Mucosa of rectum (tissue), 2 donors: ENCODE data around the gene EFCAB10.
"Not testable (repeated sequence)": the region's sequence is repeated elsewhere in the genome, so short reads cannot be mapped to it uniquely, and the experiment has no call there.

Source experiments
- H3K27ac ChIP-seq, 2 donors: one replicate each; pipeline ENCODE4 v1.7.0; 2013; ENCODE audit warnings: inconsistent platforms in 2 of 2, low read depth in 2 of 2, low read length in 2 of 2
- H3K27me3 ChIP-seq, 2 donors: one replicate each; pipeline ENCODE4 v1.7.0; 2013; ENCODE audit warnings: low read length in 2 of 2; ENCODE audit not compliant: control insufficient read depth in 2 of 2, insufficient read depth in 2 of 2
- H3K36me3 ChIP-seq, 2 donors: one replicate each; pipeline ENCODE4 v1.7.0; 2013; ENCODE audit warnings: low read length in 2 of 2; ENCODE audit not compliant: control insufficient read depth in 2 of 2, insufficient read depth in 2 of 2
- H3K4me1 ChIP-seq, 2 donors: one replicate each; pipeline ENCODE4 v1.7.0; 2013; ENCODE audit warnings: low read length in 2 of 2, mild to moderate bottlenecking in 1 of 2; ENCODE audit not compliant: control insufficient read depth in 2 of 2, insufficient read depth in 2 of 2
- H3K4me3 ChIP-seq, 2 donors: one replicate each; pipeline ENCODE4 v1.7.0; 2013; ENCODE audit warnings: low read length in 2 of 2
- H3K9ac ChIP-seq, 2 donors: one replicate each; pipeline ENCODE4 v1.7.0; 2013; ENCODE audit warnings: low read length in 2 of 2, low read depth in 1 of 2, mild to moderate bottlenecking in 1 of 2
- H3K9me3 ChIP-seq, 2 donors: one replicate each; pipeline ENCODE4 v1.7.0; 2013; ENCODE audit warnings: low read length in 2 of 2; ENCODE audit not compliant: control insufficient read depth in 2 of 2
- donor health status: healthy.
- donor health status: Normal muscosa, but diverticular disease.

The EFCAB10 gene

DNA sequence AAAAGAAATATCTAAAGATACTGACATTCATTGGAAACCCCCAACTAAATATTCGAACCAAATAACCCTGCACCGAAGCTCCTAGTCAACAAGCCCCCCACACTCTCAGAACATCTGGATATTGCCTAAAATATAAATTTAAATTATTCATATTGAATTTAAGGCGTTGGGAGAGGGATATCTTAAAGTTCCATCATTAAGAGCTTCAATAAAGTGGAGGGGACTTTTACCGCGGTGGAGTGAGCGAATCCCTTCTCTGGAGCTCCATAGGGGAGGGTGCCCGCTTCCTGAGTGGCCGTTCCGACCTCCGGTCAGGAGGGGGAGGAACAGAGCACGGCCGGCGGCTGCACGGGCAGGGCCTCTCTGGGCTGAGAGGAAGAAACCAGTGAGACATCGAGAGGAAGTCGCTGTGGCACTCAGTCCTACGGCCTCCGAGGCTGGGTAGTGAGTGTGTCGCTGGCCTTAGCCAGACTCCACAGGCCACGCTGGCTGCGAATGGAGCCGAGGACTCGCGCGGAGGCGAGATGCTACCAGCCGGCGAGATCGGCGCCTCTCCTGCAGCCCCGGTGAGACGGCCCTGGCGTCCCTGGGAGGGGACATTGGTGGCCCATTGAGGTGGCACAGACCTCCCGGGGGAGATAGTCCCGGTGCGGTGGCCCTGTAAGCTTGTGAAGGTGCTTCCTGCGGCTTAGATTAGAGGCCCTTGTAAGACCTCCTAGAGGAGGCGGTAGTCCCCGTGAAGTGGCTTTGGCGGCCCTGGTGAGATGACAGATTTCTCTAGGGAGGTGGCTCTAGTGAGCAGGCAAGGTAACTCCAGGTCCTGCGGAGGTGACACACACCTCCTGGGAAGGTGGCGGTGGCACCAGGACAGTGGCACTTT is 49.3 kb downstream of the EFCAB10 start, which contains the start of gene RINT1:
RINT1 (plus strand) TSS at position 410 of the 880 bp plus-strand sequence; CDS start at position 525, 115 bp downstream.
- Histone ChIP-seq H3K4me3 (peak within 1 kb of the TSS; percentile 91 to 95), H3K27ac (peak within 1 kb of the TSS; percentile 87 to 92), H3K36me3 (peaks cover 0 to 1% of the 10 kb centered on the region in 2 donors), H3K9me3 (no peaks in the 10 kb centered on the region), H3K27me3 (no peaks in the 10 kb centered on the region), H3K9ac (peak within 1 kb of the TSS; percentile 95 to 96), H3K4me1 (peaks cover 11 to 14% of the 10 kb centered on the region in 2 donors)

GRCh38 chr7:105530546-105530945 is 50.7 kb downstream of the EFCAB10 start:
- Histone ChIP-seq H3K9me3 (no peaks in the 10 kb centered on the region), H3K4me3 (no peak overlapping the region), H3K27ac (no peak overlapping the region), H3K9ac (no peak overlapping the region), H3K36me3 (no peaks in the 10 kb centered on the region), H3K4me1 (peaks cover 11 to 14% of the 10 kb centered on the region in 2 donors), H3K27me3 (no peaks in the 10 kb centered on the region)

DNA sequence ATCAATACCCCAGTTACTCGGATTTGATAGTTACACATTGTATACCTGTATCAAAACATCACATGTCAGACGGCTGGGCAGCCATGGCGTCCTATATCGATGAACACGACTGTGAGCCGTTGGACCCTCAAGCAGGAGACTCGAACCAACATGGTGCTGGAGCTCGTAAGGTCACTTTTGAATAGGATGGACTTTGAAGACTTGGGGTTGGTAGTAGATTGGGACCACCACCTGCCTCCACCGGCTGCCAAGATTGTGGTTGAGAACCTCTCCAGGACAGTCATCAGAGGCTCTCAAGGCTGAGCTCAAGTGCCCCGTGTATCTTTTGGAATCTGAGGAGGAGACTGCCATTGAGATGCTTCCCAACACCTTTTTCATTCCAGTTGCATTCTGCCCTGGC is 51.2 kb downstream of the EFCAB10 start:
- no peak overlapping the region for H3K27ac ChIP-seq
- no peak overlapping the region for H3K9ac ChIP-seq
- no peaks in the 10 kb centered on the region for H3K36me3 ChIP-seq
- peaks cover 11 to 14% of the 10 kb centered on the region in 2 donors for H3K4me1 ChIP-seq
- H3K27me3 ChIP-seq = no peaks in the 10 kb centered on the region
- no peak overlapping the region for H3K4me3 ChIP-seq
- H3K9me3 ChIP-seq = no peaks in the 10 kb centered on the region

- H3K9me3 ChIP-seq, H3K36me3 ChIP-seq, H3K4me3 ChIP-seq, H3K9ac ChIP-seq, H3K27me3 ChIP-seq, H3K27ac ChIP-seq, H3K4me1 ChIP-seq: not testable (repeated sequence)
These were observed 53.6 kb downstream of the EFCAB10 start for GRCh38 chr7:105527737-105528136.

- Histone ChIP-seq H3K4me3 (no peak overlapping the region), H3K9me3 (no peaks in the 10 kb centered on the region), H3K27ac (no peak overlapping the region), H3K4me1 (peaks cover 12% of the 10 kb centered on the region in 2 donors), H3K27me3 (no peaks in the 10 kb centered on the region), H3K9ac (no peak overlapping the region), H3K36me3 (no peaks in the 10 kb centered on the region)
These were observed 56.5 kb downstream of the EFCAB10 start for GRCh38 chr7:105524840-105525239.

DNA sequence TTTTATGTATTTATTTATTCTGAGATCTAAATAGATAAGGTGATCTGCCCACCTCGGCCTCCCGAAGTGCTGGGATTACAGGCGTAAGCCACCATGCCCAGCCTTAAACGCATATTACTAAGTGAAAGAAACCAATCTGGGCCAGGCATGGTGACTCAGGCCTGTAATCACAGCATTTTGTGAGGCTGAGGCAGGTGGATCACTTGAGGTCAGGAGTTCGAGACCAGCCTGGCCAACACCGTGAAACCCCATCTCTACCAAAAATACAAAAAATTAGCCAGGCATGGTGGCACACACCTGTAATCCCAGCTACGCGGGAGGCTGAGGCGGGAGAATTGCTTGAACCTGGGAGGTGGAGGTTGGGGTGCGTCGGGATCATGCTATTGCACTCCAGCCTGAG is 56.9 kb downstream of the EFCAB10 start:
- H3K36me3 ChIP-seq, H3K9me3 ChIP-seq, H3K27me3 ChIP-seq, H3K4me3 ChIP-seq, H3K27ac ChIP-seq, H3K9ac ChIP-seq: not testable (repeated sequence)
- H3K4me1 ChIP-seq = peaks cover 12% of the 10 kb centered on the region in 2 donors

DNA sequence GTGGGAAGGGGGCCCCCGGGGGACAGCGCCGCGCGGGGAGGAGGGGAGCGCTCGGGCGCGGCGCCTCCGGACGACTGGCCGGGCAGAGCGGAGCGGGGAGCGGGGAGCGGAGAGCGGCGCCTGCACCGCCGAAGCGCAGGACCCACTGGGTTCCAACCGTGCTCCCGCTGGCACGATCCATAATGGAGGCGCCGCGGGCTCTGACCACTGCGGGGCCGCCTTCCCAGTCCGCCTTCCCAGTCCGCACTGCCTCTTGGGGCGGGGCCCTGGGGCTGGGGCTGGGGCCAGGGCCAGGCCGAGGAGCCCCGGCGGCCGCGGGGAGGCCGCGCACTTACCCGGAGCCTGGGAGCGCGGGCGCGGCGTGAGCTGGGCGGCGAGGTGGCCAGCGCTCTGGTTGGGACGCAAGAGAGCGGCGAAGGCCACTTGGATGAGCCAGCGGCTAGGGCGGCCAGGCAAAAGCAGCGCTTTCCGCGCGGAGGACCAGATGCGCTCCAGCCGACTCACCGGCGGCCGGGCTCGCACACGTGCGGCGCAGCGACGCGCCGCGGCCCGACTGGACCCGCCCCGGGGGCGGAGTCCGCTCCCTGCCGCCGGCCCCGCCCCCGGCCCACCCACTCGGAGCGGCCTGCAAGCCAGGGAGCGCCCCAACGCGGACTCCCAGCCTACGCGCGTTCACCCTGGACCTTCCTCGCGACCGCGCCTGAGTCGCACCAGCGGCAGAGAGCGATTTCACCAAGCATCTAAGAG is 59.4 kb downstream of the EFCAB10 start, which contains the start of gene PUS7:
PUS7 (minus strand) TSS at position 555 of the 747 bp plus-strand sequence. CDS start 13,759 bp downstream, outside the sequence.
- H3K4me1 ChIP-seq = peaks cover 12% of the 10 kb centered on the region in 2 donors
- no peaks in the 10 kb centered on the region for H3K9me3 ChIP-seq
- peak within 1 kb of the TSS; percentile 67 to 85 for H3K4me3 ChIP-seq
- H3K27ac ChIP-seq = peak within 1 kb of the TSS; percentile 74 to 81
- peaks cover 0 to 3% of the 10 kb centered on the region in 2 donors for H3K36me3 ChIP-seq
- H3K27me3 ChIP-seq = no peaks in the 10 kb centered on the region
- H3K9ac ChIP-seq = peak within 1 kb of the TSS; percentile 75 to 82

- Histone ChIP-seq H3K9ac (peak overlapping the region; percentile 27 to 75), H3K4me1 (peaks cover 12% of the 10 kb centered on the region in 2 donors), H3K36me3 (peaks cover 0 to 3% of the 10 kb centered on the region in 2 donors), H3K27me3 (no peaks in the 10 kb centered on the region), H3K27ac (peak overlapping the region; percentile 74 to 81), H3K9me3 (no peaks in the 10 kb centered on the region), H3K4me3 (peak overlapping the region; percentile 67 to 85)
These were observed 60.1 kb downstream of the EFCAB10 start for GRCh38 chr7:105521027-105521716.

GRCh38 chr7:105520620-105521019 is 60.7 kb downstream of the EFCAB10 start:
- not testable (repeated sequence) for H3K27ac ChIP-seq, H3K27me3 ChIP-seq, H3K36me3 ChIP-seq, H3K9me3 ChIP-seq, H3K9ac ChIP-seq
- H3K4me3 ChIP-seq = peak overlapping the region in 1 of 2 donors; percentile 67
- peaks cover 12% of the 10 kb centered on the region in 2 donors for H3K4me1 ChIP-seq
